ENCODE results near the gene FBXO11.
"Not testable (repeated sequence)": the region's sequence is repeated elsewhere in the genome, so short reads cannot be mapped to it uniquely, and the experiment has no call there.

GRCh38 chr2:47897191-47897882 lies 9.0 kb downstream of the FBXO11 start:
- TF ChIP-seq CTCF (conservative IDR thresholded peaks at IDR 0.05); ZFX (IDR thresholded peaks at IDR 0.05): not testable (repeated sequence)
